GM23338 (cell line): ENCODE results near the gene BRSK2. TPM values are rescaled to one million over a fixed set of nuclear protein-coding genes. Genes with fewer than 3 reads are reported as not detected.

Experiments
- ATAC-seq: fragments of 200-7000 bp; cut with Tn5 transposase; 3 replicates; pipeline ENCODE4 v1.9.1; 2020
- DNase-seq: peaks from one replicate; pipeline ENCODE4 v3.0.0-alpha.2; 2015; ENCODE audit warnings: low spot score
- H2AFZ ChIP-seq: fragments of 200-600 bp; sonication (generic); 2 replicates; pipeline ENCODE4 v1.8.0; 2016; ENCODE audit warnings: antibody characterized with exemption, mild to moderate bottlenecking, moderate library complexity
- H3F3A ChIP-seq: fragments of 200-600 bp; sonication (generic); replicated peaks from 2 replicates; pipeline ENCODE4 v1.8.0; 2017; ENCODE audit warnings: antibody characterized with exemption, mixed run types, low read depth
- H3K27ac ChIP-seq: fragments of 200-600 bp; sonication (generic); 2 replicates; pipeline ENCODE4 v1.6.1; 2016; ENCODE audit warnings: low read depth
- H3K27me3 ChIP-seq: fragments of 200-600 bp; sonication (generic); 2 replicates; pipeline ENCODE4 v1.8.0; 2016; ENCODE audit warnings: mild to moderate bottlenecking, mixed run types, moderate library complexity; ENCODE audit not compliant: insufficient read depth
- H3K36me3 ChIP-seq: fragments of 200-600 bp; sonication (generic); 2 replicates; pipeline ENCODE4 v1.8.0; 2016; ENCODE audit warnings: mild to moderate bottlenecking; ENCODE audit not compliant: insufficient read depth
- H3K4me1 ChIP-seq: fragments of 200-600 bp; sonication (generic); 2 replicates; pipeline ENCODE4 v1.8.0; 2016; ENCODE audit warnings: mild to moderate bottlenecking, moderate library complexity; ENCODE audit not compliant: insufficient read depth
- H3K4me2 ChIP-seq: fragments of 200-600 bp; sonication (generic); 2 replicates; pipeline ENCODE4 v1.7.1; 2017; ENCODE audit warnings: mixed run types
- H3K4me3 ChIP-seq: fragments of 200-600 bp; sonication (generic); 2 replicates; pipeline ENCODE4 v1.6.1; 2016; ENCODE audit warnings: mixed run types
- H3K79me2 ChIP-seq: fragments of 200-600 bp; sonication (generic); replicated peaks from 2 replicates; pipeline ENCODE4 v1.8.0; 2017; ENCODE audit warnings: mild to moderate bottlenecking; ENCODE audit not compliant: insufficient read depth
- H3K9me2 ChIP-seq: fragments of 200-600 bp; sonication (generic); 2 replicates; pipeline ENCODE4 v1.8.0; 2017; ENCODE audit not compliant: insufficient read depth
- H4K20me1 ChIP-seq: fragments of 200-600 bp; sonication (generic); replicated peaks from 2 replicates; pipeline ENCODE4 v1.8.0; 2017; ENCODE audit warnings: mild to moderate bottlenecking; ENCODE audit not compliant: insufficient read depth
- H3K27ac Mint-ChIP-seq: 2 replicates; pipeline ENCODE4 v1.8.0; 2020; ENCODE audit warnings: inconsistent platforms, mild to moderate bottlenecking, moderate library complexity, mixed read lengths
- H3K27me3 Mint-ChIP-seq: 3 replicates; pipeline ENCODE4 v1.8.0; 2022; ENCODE audit warnings: low read depth, mild to moderate bottlenecking, moderate library complexity, mixed read lengths, inconsistent platforms; ENCODE audit not compliant: insufficient read depth, poor library complexity
- H3K36me3 Mint-ChIP-seq: 3 replicates; pipeline ENCODE4 v1.8.0; 2021; ENCODE audit warnings: low read depth, mild to moderate bottlenecking, inconsistent platforms, moderate library complexity, mixed read lengths
- H3K4me1 Mint-ChIP-seq: 3 replicates; pipeline ENCODE4 v1.8.0; 2020; ENCODE audit warnings: mild to moderate bottlenecking, inconsistent platforms, mixed read lengths
- H3K4me3 Mint-ChIP-seq: 3 replicates; pipeline ENCODE4 v1.8.0; 2021; ENCODE audit warnings: moderate library complexity, mild to moderate bottlenecking, inconsistent platforms, mixed read lengths
- H3K9me3 Mint-ChIP-seq: 3 replicates; pipeline ENCODE4 v1.8.0; 2020; ENCODE audit warnings: moderate library complexity, mild to moderate bottlenecking, inconsistent platforms, mixed read lengths
- CREB1 ChIP-seq: fragments of 250-450 bp; sonication (Bioruptor Pico); IDR thresholded peaks from 2 replicates; pipeline ENCODE4 v1.5.0; 2020; ENCODE audit warnings: low read depth, mild to moderate bottlenecking, moderate library complexity
- EZH2 ChIP-seq: fragments of 200-600 bp; sonication (generic); IDR thresholded peaks from one replicate; pipeline ENCODE4 v1.8.0; 2017; ENCODE audit warnings: antibody characterized with exemption, mild to moderate bottlenecking, low read depth; ENCODE audit not compliant: unreplicated experiment
- EZH2phosphoT487 ChIP-seq: fragments of 200-600 bp; sonication (generic); IDR thresholded peaks from one replicate; pipeline ENCODE4 v1.8.1; 2018; ENCODE audit warnings: antibody characterized with exemption; ENCODE audit not compliant: unreplicated experiment
- NANOG ChIP-seq: IDR thresholded peaks from 2 replicates; pipeline ENCODE4 v1.6.1; 2016; ENCODE audit warnings: antibody characterized with exemption, borderline replicate concordance
- POLR2AphosphoS5 ChIP-seq: IDR thresholded peaks from 2 replicates; pipeline ENCODE4 v1.6.1; 2016; ENCODE audit warnings: antibody characterized with exemption, low read depth
- ZNF114 ChIP-seq: fragments of 250-450 bp; sonication (Bioruptor Pico); IDR thresholded peaks from 2 replicates; pipeline ENCODE4 v1.5.0; 2020; ENCODE audit warnings: mild to moderate bottlenecking, moderate library complexity
- polyA plus RNA-seq: library from polyadenylated mRNA; unstranded; fragments of >200 nt; fragmentation: Nextera tagmentation; extraction: Ambion mirVana; gene quantifications from 2 replicates; pipeline ENCODE4 v1.2.1, GENCODE V29; 2016
- total RNA-seq: library from RNA; depleted of rRNA; stranded (reverse); fragments of >200 nt; shearing (Covaris generic); gene quantifications from 2 replicates; pipeline ENCODE4 v1.2.3, GENCODE V29; 2014
- TF ChIP-seq, protein P1 (sequence below): fragments of 250-450 bp; sonication (Bioruptor Pico); IDR thresholded peaks from 2 replicates; pipeline ENCODE4 v1.5.0; 2020; ENCODE audit warnings: mild to moderate bottlenecking, moderate library complexity
- TF ChIP-seq, protein P2 (sequence below): IDR thresholded peaks from one replicate; pipeline ENCODE4 v1.6.1; 2018; ENCODE audit warnings: antibody characterized with exemption; ENCODE audit not compliant: unreplicated experiment
- TF ChIP-seq, protein P3 (sequence below): IDR thresholded peaks from 2 replicates; pipeline ENCODE4 v1.6.1; 2016; ENCODE audit warnings: antibody characterized with exemption

The BRSK2 gene
- total and polyA plus RNA-seq, 2 experiments from 2014 or later: 7.2 to 20.3 TPM

DNA sequence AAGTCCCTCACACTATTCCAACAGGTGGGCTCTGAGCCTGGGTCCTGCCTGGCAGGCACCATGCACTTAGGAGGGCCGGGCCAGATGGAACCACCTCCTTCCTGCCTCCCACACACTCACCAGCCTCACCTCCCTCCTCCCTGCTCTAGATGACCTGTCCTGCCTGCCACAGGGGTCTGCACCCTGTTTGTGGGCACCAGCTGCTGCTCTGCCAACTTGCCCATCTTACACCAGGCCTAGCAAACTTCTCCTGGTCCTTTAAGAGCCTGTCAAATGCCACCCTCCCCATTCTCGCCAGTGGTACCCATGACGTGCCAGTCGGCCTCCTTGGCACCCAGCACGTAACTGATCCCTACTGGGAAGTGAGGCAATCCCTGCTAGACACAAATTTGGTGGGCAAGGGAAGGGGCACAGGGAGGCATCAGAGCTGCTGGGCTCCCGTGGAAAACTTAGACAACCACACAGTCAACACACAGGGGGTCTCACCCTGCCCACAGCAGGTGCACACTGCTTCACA lies 93.8 kb downstream of the BRSK2 start (continued):
- TF ChIP-seq, protein P1, sequence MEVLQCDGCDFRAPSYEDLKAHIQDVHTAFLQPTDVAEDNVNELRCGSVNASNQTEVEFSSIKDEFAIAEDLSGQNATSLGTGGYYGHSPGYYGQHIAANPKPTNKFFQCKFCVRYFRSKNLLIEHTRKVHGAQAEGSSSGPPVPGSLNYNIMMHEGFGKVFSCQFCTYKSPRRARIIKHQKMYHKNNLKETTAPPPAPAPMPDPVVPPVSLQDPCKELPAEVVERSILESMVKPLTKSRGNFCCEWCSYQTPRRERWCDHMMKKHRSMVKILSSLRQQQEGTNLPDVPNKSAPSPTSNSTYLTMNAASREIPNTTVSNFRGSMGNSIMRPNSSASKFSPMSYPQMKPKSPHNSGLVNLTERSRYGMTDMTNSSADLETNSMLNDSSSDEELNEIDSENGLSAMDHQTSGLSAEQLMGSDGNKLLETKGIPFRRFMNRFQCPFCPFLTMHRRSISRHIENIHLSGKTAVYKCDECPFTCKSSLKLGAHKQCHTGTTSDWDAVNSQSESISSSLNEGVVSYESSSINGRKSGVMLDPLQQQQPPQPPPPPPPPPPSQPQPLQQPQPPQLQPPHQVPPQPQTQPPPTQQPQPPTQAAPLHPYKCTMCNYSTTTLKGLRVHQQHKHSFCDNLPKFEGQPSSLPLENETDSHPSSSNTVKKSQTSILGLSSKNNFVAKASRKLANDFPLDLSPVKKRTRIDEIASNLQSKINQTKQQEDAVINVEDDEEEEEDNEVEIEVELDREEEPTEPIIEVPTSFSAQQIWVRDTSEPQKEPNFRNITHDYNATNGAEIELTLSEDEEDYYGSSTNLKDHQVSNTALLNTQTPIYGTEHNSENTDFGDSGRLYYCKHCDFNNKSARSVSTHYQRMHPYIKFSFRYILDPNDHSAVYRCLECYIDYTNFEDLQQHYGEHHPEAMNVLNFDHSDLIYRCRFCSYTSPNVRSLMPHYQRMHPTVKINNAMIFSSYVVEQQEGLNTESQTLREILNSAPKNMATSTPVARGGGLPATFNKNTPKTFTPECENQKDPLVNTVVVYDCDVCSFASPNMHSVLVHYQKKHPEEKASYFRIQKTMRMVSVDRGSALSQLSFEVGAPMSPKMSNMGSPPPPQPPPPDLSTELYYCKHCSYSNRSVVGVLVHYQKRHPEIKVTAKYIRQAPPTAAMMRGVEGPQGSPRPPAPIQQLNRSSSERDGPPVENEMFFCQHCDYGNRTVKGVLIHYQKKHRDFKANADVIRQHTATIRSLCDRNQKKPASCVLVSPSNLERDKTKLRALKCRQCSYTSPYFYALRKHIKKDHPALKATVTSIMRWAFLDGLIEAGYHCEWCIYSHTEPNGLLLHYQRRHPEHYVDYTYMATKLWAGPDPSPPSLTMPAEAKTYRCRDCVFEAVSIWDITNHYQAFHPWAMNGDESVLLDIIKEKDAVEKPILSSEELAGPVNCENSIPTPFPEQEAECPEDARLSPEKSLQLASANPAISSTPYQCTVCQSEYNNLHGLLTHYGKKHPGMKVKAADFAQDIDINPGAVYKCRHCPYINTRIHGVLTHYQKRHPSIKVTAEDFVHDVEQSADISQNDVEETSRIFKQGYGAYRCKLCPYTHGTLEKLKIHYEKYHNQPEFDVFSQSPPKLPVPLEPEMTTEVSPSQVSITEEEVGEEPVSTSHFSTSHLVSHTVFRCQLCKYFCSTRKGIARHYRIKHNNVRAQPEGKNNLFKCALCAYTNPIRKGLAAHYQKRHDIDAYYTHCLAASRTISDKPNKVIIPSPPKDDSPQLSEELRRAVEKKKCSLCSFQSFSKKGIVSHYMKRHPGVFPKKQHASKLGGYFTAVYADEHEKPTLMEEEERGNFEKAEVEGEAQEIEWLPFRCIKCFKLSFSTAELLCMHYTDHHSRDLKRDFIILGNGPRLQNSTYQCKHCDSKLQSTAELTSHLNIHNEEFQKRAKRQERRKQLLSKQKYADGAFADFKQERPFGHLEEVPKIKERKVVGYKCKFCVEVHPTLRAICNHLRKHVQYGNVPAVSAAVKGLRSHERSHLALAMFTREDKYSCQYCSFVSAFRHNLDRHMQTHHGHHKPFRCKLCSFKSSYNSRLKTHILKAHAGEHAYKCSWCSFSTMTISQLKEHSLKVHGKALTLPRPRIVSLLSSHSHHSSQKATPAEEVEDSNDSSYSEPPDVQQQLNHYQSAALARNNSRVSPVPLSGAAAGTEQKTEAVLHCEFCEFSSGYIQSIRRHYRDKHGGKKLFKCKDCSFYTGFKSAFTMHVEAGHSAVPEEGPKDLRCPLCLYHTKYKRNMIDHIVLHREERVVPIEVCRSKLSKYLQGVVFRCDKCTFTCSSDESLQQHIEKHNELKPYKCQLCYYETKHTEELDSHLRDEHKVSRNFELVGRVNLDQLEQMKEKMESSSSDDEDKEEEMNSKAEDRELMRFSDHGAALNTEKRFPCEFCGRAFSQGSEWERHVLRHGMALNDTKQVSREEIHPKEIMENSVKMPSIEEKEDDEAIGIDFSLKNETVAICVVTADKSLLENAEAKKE (CRISPR knock-in tag): no peak
- TF ChIP-seq ZNF114 (no peak), POLR2AphosphoS5 (no peak), EZH2 (no peak)

DNA sequence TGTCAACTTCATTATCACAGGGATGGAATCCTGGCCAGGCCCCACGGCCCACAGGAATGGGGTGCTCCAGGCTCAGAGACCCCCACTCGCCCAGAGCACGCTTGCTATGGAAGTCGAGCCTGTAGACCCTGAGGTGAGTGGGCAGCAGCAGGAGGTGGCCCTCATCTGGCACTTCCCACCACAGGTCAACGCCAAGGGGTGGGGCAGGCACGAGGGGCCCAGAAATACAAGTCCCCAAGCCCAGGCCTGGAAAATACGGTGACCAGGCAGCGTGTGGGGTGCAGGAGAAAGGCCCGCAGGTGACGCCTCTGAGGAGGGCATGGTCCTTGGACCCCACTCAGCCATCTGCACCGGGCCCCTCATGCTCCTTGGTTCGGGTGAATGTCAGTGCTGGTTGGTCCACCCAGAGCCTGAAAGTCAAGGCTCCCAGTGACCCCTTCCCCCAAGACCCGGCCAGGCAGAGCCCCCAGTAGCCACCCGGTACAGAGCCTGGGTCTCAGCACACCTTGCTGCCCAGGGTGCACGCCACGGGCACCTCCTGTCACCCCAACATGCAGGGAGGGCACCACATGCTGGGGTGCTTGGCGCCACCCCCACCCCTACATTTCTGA lies 94.4 kb downstream of the BRSK2 start:
- Mint-ChIP-seq H3K9me3 (no peaks in the 10 kb centered on the region; the same call in 2 of the 3 replicates), H3K27ac (no peak overlapping the region)
- TF ChIP-seq NANOG (no peak), ZNF114 (no peak), EZH2phosphoT487 (no peak), CREB1 (CRISPR knock-in tag) (no peak), POLR2AphosphoS5 (no peak)
- TF ChIP-seq, protein P2, sequence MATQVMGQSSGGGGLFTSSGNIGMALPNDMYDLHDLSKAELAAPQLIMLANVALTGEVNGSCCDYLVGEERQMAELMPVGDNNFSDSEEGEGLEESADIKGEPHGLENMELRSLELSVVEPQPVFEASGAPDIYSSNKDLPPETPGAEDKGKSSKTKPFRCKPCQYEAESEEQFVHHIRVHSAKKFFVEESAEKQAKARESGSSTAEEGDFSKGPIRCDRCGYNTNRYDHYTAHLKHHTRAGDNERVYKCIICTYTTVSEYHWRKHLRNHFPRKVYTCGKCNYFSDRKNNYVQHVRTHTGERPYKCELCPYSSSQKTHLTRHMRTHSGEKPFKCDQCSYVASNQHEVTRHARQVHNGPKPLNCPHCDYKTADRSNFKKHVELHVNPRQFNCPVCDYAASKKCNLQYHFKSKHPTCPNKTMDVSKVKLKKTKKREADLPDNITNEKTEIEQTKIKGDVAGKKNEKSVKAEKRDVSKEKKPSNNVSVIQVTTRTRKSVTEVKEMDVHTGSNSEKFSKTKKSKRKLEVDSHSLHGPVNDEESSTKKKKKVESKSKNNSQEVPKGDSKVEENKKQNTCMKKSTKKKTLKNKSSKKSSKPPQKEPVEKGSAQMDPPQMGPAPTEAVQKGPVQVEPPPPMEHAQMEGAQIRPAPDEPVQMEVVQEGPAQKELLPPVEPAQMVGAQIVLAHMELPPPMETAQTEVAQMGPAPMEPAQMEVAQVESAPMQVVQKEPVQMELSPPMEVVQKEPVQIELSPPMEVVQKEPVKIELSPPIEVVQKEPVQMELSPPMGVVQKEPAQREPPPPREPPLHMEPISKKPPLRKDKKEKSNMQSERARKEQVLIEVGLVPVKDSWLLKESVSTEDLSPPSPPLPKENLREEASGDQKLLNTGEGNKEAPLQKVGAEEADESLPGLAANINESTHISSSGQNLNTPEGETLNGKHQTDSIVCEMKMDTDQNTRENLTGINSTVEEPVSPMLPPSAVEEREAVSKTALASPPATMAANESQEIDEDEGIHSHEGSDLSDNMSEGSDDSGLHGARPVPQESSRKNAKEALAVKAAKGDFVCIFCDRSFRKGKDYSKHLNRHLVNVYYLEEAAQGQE: no peak
- TF ChIP-seq, protein P3, sequence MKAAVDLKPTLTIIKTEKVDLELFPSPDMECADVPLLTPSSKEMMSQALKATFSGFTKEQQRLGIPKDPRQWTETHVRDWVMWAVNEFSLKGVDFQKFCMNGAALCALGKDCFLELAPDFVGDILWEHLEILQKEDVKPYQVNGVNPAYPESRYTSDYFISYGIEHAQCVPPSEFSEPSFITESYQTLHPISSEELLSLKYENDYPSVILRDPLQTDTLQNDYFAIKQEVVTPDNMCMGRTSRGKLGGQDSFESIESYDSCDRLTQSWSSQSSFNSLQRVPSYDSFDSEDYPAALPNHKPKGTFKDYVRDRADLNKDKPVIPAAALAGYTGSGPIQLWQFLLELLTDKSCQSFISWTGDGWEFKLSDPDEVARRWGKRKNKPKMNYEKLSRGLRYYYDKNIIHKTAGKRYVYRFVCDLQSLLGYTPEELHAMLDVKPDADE: no peak

More for the DNA sequence above, 94.4 kb downstream of the BRSK2 start:
- Mint-ChIP-seq H3K4me1 (peaks cover 8% of the 10 kb centered on the region; the same call in 2 of the 3 replicates), H3K27me3 (peaks cover 12% of the 10 kb centered on the region), H3K36me3 (no peaks in the 10 kb centered on the region), H3K4me3 (no peak overlapping the region)
- no peak overlapping the region for H2AFZ ChIP-seq
- no peaks in the 10 kb centered on the region; the same call in 1 of the 2 replicates for H3K79me2 ChIP-seq
- DNase-seq: no peak
- no peaks in the 10 kb centered on the region for H3K27me3 ChIP-seq
- no peaks in the 10 kb centered on the region for H3K9me2 ChIP-seq
- H3K27ac ChIP-seq: no peak overlapping the region
- no peak overlapping the region for H3K4me2 ChIP-seq
- no peak overlapping the region for H3K4me3 ChIP-seq
- H3K36me3 ChIP-seq: no peaks in the 10 kb centered on the region
- no peaks in the 10 kb centered on the region for H3F3A ChIP-seq
- no peaks in the 10 kb centered on the region; the same call in 1 of the 2 replicates for H4K20me1 ChIP-seq
- H3K4me1 ChIP-seq: no peaks in the 10 kb centered on the region
- ATAC-seq: no peak
